ENCODE results near the gene RCAN3. TPM values are rescaled to one million over a fixed set of nuclear protein-coding genes. Genes with fewer than 3 reads are reported as not detected.
A peak's percentile ranks its signal among the peaks of the same experiment; 100 is the strongest.
"Not testable (repeated sequence)": the region's sequence is repeated elsewhere in the genome, so short reads cannot be mapped to it uniquely, and the experiment has no call there.

The RCAN3 gene
- total RNA-seq, 2 experiments from 2014 or later = 62.3 to 67.5 TPM

DNA sequence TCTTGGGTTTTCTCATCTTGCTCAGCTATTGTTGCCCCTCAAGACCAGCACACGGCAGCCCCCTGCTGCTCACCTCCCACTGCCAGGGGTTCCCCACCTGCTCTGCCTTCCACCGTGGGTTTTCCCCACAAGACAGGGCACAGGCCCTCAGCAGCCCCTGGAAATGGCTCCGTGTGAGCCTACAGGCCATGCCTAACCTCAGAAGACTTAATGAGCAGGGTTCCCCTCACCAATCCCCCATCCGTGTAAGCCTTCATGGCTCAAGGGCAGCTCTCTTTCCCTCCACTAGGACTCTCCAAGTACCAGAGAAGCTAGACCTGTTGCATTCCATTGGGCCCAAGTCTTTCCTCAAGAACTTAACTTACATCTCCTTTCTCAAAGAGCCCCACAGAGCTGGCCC is 18.4 kb upstream of the RCAN3 start:
- DNase-seq (peak; percentile 27), ATAC-seq (no peak)
- H3K36me3 Mint-ChIP-seq (ENCODE audit: low read depth) = peaks cover 22% of the 10 kb centered on the region
- H3K27me3 Mint-ChIP-seq = no peaks in the 10 kb centered on the region
- peak overlapping the region; percentile 95 for H3K27ac Mint-ChIP-seq
- ChIA-PET CTCF (interaction anchor here (0.8 to 2.3 kb wide), 12 partner anchors 11 to 287 kb away, joined by 3 to 11 read pairs (median 4); partner anchors contain the start of genes NIPAL3 and RCAN3), POLR2A (interaction anchor here (1.5 kb wide), 2 partner anchors 18 to 57 kb away, joined by 5 to 7 read pairs; partner anchors contain the start of gene RCAN3)
- peaks cover 1% of the 10 kb centered on the region for H3K9me3 Mint-ChIP-seq (ENCODE audit: low read depth)
- intact Hi-C loops (cut with DNase I, micrococcal nuclease) = loop anchor here in 1 of 2 experiments (5.0 to 10.0 kb wide), 3 partner anchors 483 to 541 kb away; partner anchors contain the start of gene PNRC2
- peaks cover 82% of the 10 kb centered on the region for H3K4me1 Mint-ChIP-seq
- H3K4me3 Mint-ChIP-seq = no peak overlapping the region

DNA sequence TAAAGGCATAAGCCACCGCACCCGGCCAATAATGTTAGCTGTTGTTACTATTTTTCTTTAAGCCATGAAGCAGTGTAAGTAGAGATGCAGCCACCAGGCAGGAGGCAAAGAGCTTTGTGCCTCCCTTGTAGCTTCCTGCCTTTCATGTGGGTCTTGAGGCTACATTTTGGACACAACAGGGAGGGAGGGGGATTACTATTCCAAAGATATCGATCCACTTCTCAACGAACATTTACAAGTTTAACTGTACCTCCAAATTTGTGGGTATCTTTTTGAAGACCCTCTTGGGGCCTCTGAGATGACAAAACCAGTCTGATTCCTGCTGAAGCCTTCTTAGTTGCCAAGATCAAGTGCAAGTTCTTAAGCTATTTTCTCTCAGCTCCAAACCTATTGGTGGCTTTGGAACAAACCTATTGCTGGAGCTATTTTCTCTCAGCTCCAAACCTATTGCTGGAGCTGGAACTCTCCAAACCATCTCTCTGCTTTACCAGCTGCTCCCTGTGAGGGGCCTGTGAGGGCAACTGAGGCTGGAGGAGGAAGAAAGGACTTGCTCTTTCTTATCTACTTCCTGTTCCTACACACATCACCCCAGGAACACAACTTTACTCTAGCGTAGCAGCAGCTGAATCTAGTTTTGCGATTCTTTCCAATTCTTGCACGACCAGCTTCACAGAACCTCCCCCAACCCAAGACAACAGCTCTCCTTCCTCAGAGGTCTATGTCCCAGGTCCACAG is 16.1 kb upstream of the RCAN3 start:
- CTCF ChIA-PET = interaction anchor here (0.6 to 3.0 kb wide), 12 partner anchors 16 to 587 kb away, joined by 3 to 11 read pairs (median 6); partner anchors contain the start of genes NIPAL3 and RCAN3
- peaks cover 26% of the 10 kb centered on the region for H3K36me3 Mint-ChIP-seq (ENCODE audit: low read depth)
- POLR2A ChIA-PET = interaction anchor here (0.6 to 1.5 kb wide), 5 partner anchors 13 to 1983 kb away, joined by 3 to 10 read pairs (median 5); partner anchors contain the start of genes NIPAL3 and RCAN3
- intact Hi-C loops (cut with DNase I, micrococcal nuclease) = loop anchor here (5.0 to 10.0 kb wide), 3 partner anchors 101 to 538 kb away; no protein-coding TSS in a partner anchor
- peaks cover 1% of the 10 kb centered on the region for H3K9me3 Mint-ChIP-seq (ENCODE audit: low read depth)
- ATAC-seq (no peak), DNase-seq (peak; percentile 36)
- peak overlapping the region; percentile 61 for H3K4me3 Mint-ChIP-seq
- no peaks in the 10 kb centered on the region for H3K27me3 Mint-ChIP-seq
- H3K4me1 Mint-ChIP-seq = peaks cover 79% of the 10 kb centered on the region
- H3K27ac Mint-ChIP-seq = peak overlapping the region; percentile 91

DNA sequence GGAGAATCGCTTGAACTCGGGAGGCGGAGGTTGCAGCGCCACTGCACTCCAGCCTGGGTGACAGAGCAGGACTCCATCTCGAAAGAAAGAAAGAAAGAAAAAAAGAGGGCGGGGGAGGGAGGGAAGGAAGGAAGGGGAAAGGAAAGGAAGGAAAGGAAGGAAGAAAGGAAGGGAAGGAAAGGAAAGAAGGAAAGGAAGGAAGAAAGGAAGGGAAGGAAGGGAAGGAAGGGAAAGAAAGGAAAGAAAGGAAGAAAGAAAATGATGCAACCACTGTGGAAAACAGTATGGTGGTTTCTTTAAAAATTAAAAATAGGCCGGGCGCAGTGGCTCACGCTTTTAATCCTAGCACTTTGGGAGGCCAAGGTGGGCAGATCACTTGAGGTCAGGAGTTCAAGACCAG is 15.2 kb upstream of the RCAN3 start:
- ChIA-PET CTCF (interaction anchor here (0.8 to 3.0 kb wide), 7 partner anchors 15 to 99 kb away, joined by 4 to 11 read pairs (median 8); partner anchors contain the start of genes NIPAL3 and RCAN3), POLR2A (interaction anchor here (0.6 to 1.5 kb wide), 4 partner anchors 15 to 74 kb away, joined by 3 to 10 read pairs (median 5); partner anchors contain the start of genes NIPAL3 and RCAN3)
- Mint-ChIP-seq H3K4me3 (peak overlapping the region; percentile 61), H3K9me3 (ENCODE audit: low read depth) (peaks cover 1% of the 10 kb centered on the region), H3K27ac (peak overlapping the region; percentile 91), H3K36me3 (ENCODE audit: low read depth) (peaks cover 23% of the 10 kb centered on the region), H3K4me1 (peaks cover 78% of the 10 kb centered on the region), H3K27me3 (no peaks in the 10 kb centered on the region)
- ATAC-seq (no peak), DNase-seq (no peak)
- intact Hi-C loops (cut with DNase I, micrococcal nuclease) = loop anchor here (5.0 to 10.0 kb wide), 3 partner anchors 100 to 537 kb away; no protein-coding TSS in a partner anchor

DNA sequence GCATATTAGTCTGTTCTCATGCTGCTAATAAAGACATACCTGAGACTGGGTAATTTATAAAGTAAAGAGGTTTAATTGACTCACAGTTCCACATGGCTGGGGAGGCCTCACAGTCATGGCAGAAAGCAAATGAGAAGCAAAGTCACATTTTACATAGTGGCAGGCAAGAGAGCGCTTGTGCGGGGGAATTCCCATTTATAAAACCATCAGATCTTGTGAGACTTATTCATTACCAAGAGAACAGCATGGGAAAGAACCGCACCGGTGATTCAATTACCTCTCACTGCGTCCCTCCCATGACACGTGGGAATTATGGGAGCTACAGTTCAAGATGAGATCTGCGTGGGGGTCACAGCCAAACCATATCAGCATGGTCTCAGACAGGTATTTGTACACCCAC is 14.5 kb upstream of the RCAN3 start:
- ChIA-PET POLR2A (interaction anchor here (0.6 to 1.5 kb wide), 6 partner anchors 14 to 477 kb away, joined by 3 to 8 read pairs (median 4); partner anchors contain the start of gene RCAN3), CTCF (interaction anchor here (0.6 to 3.0 kb wide), 7 partner anchors 14 to 297 kb away, joined by 3 to 11 read pairs (median 6); partner anchors contain the start of gene RCAN3)
- DNase-seq (peak; percentile 86), ATAC-seq (peak; percentile 68)
- Mint-ChIP-seq H3K4me3 (peak overlapping the region; percentile 61), H3K36me3 (ENCODE audit: low read depth) (peaks cover 20% of the 10 kb centered on the region), H3K27ac (peak overlapping the region; percentile 91), H3K4me1 (peaks cover 77% of the 10 kb centered on the region)
- not testable (repeated sequence) for H3K27me3 Mint-ChIP-seq; H3K9me3 Mint-ChIP-seq (ENCODE audit: low read depth)
- intact Hi-C loops (cut with DNase I, micrococcal nuclease) = loop anchor here (1.0 to 10.0 kb wide), 8 partner anchors 13 to 537 kb away; partner anchors contain the start of genes NIPAL3 (in 1 of the 2), RCAN3 (in 1 of the 2) and SRRM1 (in 1 of the 2)

DNA sequence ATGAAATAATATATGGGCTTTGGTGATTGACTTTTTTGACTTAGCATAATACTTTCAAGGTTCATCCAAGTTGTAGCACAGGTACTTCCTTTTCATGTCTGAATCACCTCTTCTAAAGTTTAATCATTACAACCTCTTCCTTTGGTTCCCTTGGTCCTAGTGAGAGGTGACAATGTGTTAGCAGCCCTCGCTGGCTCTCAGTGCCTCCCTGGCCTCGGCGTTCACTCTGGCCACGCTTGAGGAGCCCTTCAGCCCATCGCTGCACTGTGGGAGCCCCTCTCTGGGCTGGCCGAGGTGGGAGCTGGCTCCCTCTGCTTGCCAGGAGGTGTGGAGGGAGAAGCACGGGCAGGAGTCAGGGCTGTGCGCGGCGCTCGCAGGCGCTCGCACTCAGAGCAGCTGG is 13.0 kb upstream of the RCAN3 start:
- no peak for ATAC-seq
- Mint-ChIP-seq H3K27me3 (no peaks in the 10 kb centered on the region), H3K4me3 (no peak overlapping the region), H3K9me3 (ENCODE audit: low read depth) (peaks cover 1% of the 10 kb centered on the region), H3K4me1 (peaks cover 63% of the 10 kb centered on the region), H3K36me3 (ENCODE audit: low read depth) (peaks cover 9% of the 10 kb centered on the region), H3K27ac (peak overlapping the region; percentile 83)
- CTCF ChIA-PET = interaction anchor here (0.9 to 1.3 kb wide), 2 partner anchors 37 to 59 kb away, joined by 3 to 4 read pairs; no protein-coding TSS in a partner anchor
- POLR2A ChIA-PET = interaction anchor here (0.6 to 0.7 kb wide), 3 partner anchors 8 to 431 kb away, joined by 3 to 7 read pairs (median 3); no protein-coding TSS in a partner anchor
- DNase-seq = no peak
- intact Hi-C loops (cut with DNase I, micrococcal nuclease) = loop anchor here (2.0 to 10.0 kb wide), 5 partner anchors 13 to 535 kb away; partner anchors contain the start of genes RCAN3 (in 1 of the 2) and SRRM1 (in 1 of the 2)

DNA sequence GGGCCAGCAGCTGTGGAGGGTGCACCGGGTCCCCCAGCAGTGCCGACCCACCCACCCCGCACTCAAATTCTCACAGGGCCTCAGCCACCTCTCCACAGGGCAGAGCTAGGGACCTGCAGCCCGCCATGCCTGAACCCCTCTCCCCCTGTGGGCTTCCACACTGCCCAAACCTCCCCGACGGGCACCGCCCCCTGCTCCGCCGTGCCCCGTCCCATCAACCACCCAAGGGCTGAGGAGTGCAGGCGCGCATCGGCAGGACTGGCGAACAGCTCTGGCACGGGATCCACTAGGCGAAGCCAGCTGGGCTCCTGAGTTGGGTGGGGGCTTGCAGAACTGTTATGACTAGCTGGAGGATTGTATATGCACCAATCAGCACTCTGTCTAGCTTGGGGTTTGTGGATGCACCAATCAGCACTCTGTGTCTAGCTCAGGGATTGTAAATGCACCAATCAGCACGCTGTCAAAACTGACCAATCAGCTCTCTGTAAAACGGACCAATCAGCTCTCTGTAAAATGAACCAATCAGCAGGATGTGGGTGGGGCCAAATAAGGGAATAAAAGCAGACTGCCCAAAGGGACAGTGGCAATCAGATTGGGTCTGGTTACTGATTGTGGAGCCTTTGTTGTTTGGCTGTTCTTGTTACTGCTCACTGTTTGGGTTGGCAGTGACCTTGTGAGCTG is 12.4 kb upstream of the RCAN3 start:
- Mint-ChIP-seq H3K4me3 (no peak overlapping the region), H3K27ac (no peak overlapping the region), H3K36me3 (ENCODE audit: low read depth) (peaks cover 9% of the 10 kb centered on the region), H3K9me3 (ENCODE audit: low read depth) (no peaks in the 10 kb centered on the region), H3K4me1 (peaks cover 58% of the 10 kb centered on the region), H3K27me3 (no peaks in the 10 kb centered on the region)
- intact Hi-C loops (cut with DNase I, micrococcal nuclease) = no loop called here
- CTCF ChIA-PET = interaction anchor here (0.6 to 2.9 kb wide), 8 partner anchors 8 to 146 kb away, joined by 3 to 15 read pairs (median 4); no protein-coding TSS in a partner anchor
- ATAC-seq = no peak
- POLR2A ChIA-PET = interaction anchor here (0.6 to 1.0 kb wide), 2 partner anchors 9 to 11 kb away, joined by 3 to 5 read pairs; no protein-coding TSS in a partner anchor
- DNase-seq = peak; percentile 22

DNA sequence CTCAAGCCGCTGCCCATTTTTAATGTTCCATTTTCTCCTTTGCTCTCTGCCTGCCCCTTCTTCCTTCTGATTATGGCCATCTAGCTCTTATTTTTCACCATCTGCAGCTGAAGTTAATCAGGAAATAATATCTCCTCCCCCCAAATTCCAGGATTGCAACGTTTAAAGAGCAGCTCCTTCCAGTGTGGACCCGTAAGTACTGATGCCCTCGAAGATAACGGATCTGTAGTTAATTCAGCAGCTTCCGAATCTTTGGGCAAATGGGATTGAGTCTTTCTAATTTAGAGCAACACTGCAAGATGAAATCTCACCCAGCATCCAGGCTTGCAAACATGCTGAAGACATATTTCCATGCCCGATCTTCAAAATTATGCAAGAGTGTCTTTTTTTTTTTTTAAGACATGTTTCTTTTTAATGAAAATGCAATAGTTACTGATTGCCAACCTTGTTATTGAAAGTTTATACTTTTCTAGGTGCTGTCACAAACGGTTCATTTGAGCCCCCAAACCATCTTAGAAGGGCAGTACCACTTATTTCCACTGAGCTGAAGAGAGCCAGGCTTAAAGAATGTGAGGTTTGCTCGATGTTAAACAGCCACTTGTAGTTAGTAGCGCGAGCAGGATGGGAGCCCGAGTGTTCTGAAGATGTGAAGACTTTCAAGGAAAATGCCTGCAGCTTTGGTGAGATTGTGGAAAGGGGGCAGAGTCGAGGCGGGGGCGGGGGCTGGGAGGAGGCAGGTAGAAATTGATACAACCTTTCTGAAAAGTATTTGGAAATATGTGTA is 10.9 kb upstream of the RCAN3 start:
- ChIA-PET CTCF (interaction anchor here (0.6 to 2.9 kb wide), 7 partner anchors 9 to 979 kb away, joined by 3 to 15 read pairs (median 6); partner anchors contain the start of gene NIPAL3), POLR2A (interaction anchor here (0.6 to 0.9 kb wide), 3 partner anchors 10 to 475 kb away, joined by 3 read pairs; partner anchors contain the start of gene RCAN3)
- Mint-ChIP-seq H3K9me3 (ENCODE audit: low read depth) (no peaks in the 10 kb centered on the region), H3K4me3 (no peak overlapping the region), H3K27me3 (no peaks in the 10 kb centered on the region), H3K4me1 (peaks cover 45% of the 10 kb centered on the region), H3K36me3 (ENCODE audit: low read depth) (peaks cover 4% of the 10 kb centered on the region), H3K27ac (no peak overlapping the region)
- intact Hi-C loops (cut with DNase I, micrococcal nuclease) = no loop called here
- DNase-seq (no peak), ATAC-seq (no peak)

DNA sequence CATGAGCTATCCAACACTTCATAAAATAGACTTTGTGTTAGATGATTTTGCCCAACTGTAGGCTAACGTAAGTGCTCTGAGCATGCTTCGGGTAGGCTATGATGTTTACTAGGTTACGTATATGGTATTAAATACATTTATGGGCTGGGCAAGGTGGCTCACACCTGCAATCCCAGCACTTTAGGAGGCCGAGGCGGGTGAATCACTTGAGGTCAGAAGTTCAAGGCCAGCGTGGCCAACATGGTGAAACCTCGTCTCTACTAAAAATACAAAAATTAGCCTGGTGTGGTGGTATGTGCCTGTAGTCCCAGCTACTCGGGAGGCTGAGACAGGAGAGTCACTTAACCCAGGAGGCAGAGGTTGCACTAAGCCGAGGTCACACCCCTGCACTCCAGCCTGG is 9.7 kb upstream of the RCAN3 start:
- intact Hi-C loops (cut with DNase I, micrococcal nuclease); POLR2A ChIA-PET: not testable (repeated sequence)

DNA sequence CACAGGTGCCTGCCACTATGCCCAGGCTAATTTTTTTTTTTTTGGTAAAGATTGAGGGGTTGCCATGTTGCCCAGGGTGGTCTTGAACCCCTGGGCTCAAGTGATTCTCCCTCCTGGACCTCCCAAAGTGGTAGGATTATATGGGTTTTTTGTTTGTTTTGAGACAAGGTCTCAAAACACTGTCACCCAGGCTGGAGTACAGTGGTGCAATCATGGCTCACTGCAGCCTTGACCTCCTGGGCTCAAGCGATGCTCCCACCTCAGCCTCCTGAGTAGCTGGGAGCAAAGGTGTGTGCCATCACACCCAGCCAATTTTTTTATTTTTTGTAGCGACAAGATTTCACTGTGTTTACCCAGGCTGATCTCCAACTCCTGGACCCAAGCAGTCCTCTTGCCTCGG is 8.9 kb upstream of the RCAN3 start:
- ChIA-PET CTCF (no interaction called here), POLR2A (no interaction called here)

More for the DNA sequence above, 9.7 kb upstream of the RCAN3 start:
- H3K27ac Mint-ChIP-seq; H3K36me3 Mint-ChIP-seq (ENCODE audit: low read depth); DNase-seq; H3K9me3 Mint-ChIP-seq (ENCODE audit: low read depth); ATAC-seq; H3K27me3 Mint-ChIP-seq; H3K4me3 Mint-ChIP-seq: not testable (repeated sequence)
- peaks cover 33% of the 10 kb centered on the region for H3K4me1 Mint-ChIP-seq
- CTCF ChIA-PET = interaction anchor here (1.4 to 2.9 kb wide), 3 partner anchors 11 to 77 kb away, joined by 6 to 15 read pairs (median 6); partner anchors contain the start of gene NIPAL3

DNA sequence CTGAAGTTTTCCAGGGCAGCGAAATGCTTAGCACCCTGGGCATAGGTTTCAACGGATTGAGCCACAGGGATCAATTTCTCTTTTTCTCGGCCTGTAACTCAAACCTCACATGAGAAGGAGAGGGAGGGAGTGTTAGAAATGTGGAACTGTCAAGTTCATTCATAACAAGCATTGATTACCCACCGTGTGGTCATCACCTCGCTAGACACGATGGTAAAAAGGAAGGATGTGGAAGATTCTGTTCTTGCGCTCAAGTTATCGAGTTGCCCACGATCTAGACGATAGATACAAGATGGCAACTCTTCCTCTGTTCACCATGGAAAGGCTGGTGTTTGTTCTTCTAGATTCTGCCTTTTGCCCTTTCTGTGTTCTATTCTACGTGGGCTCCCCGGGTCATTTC is 4.0 kb upstream of the RCAN3 start:
- intact Hi-C loops (cut with DNase I, micrococcal nuclease) = no loop called here
- ATAC-seq (no peak), DNase-seq (no peak)
- peak overlapping the region; percentile 55 for H3K27ac Mint-ChIP-seq
- no peaks in the 10 kb centered on the region for H3K9me3 Mint-ChIP-seq (ENCODE audit: low read depth)
- peaks cover 34% of the 10 kb centered on the region for H3K4me1 Mint-ChIP-seq
- no peaks in the 10 kb centered on the region for H3K27me3 Mint-ChIP-seq
- ChIA-PET POLR2A (no interaction called here), CTCF (no interaction called here)
- H3K36me3 Mint-ChIP-seq (ENCODE audit: low read depth) = peaks cover 9% of the 10 kb centered on the region
- H3K4me3 Mint-ChIP-seq = no peak overlapping the region

More for the DNA sequence above, 8.9 kb upstream of the RCAN3 start:
- peaks cover 29% of the 10 kb centered on the region for H3K4me1 Mint-ChIP-seq
- DNase-seq = no peak
- no peak overlapping the region for H3K27ac Mint-ChIP-seq
- H3K9me3 Mint-ChIP-seq (ENCODE audit: low read depth) = no peaks in the 10 kb centered on the region
- H3K36me3 Mint-ChIP-seq (ENCODE audit: low read depth) = peaks cover 4% of the 10 kb centered on the region
- H3K4me3 Mint-ChIP-seq = no peak overlapping the region
- intact Hi-C loops (cut with DNase I, micrococcal nuclease) = no loop called here
- H3K27me3 Mint-ChIP-seq = no peaks in the 10 kb centered on the region
- ATAC-seq = no peak
